HG02973 (cell line): ENCODE data around the gene TMEM248.
"Not testable (repeated sequence)": the region's sequence is repeated elsewhere in the genome, so short reads cannot be mapped to it uniquely, and the experiment has no call there.

Source experiments
- ATAC-seq: cut with Tn5 transposase; IDR thresholded peaks from one replicate; pipeline ENCODE4 v1.9.1; 2021; ENCODE audit warnings: moderate library complexity; ENCODE audit not compliant: unreplicated experiment

TMEM248 gene

DNA sequence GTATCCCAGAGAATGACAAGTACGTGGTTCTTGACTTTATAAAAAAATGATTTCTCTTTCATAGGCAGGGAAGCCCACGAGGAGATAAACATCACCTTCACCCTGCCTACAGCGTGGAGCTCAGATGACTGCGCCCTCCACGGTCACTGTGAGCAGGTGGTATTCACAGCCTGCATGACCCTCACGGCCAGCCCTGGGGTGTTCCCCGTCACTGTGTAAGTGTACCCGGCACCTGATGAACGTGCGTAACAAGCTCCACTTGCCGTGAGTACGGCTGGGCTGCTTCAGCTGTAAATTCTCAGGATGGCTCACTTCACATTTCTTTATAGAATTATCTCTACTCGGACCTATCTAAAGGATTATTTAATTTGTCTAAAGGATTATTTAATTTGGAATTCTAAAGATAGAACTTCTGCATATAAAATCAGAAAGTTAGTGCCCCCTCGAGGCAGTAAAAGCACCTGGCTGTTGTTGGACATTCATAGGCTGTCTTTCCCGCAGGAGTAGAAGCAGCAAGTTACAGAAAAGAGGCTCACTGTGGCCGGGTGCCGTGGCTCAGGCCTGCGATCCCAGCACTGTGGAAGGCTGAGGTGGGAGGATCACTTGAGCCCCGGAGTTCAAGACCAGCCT lies 27.6 kb downstream of the TMEM248 start:
- ATAC-seq = no peak

DNA sequence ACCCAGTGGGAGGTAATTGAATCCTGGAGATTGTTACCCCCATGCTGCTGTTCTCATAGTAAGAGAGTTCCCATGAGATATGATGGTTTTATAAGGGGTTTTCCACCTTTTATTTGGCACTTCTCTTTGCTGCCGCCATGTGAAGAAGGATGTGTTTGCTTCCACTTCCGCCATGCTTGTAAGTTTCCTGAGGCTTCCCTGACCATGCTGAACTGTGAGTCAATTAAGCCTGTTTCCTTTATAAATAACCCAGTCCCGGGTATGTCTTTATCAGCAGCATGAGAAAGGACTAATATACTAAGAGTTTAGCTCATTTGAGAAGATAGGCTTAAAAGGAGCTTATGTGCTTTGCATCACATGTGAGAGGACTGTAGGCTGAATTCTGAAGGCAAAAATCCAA lies 29.3 kb downstream of the TMEM248 start:
- ATAC-seq = no peak

DNA sequence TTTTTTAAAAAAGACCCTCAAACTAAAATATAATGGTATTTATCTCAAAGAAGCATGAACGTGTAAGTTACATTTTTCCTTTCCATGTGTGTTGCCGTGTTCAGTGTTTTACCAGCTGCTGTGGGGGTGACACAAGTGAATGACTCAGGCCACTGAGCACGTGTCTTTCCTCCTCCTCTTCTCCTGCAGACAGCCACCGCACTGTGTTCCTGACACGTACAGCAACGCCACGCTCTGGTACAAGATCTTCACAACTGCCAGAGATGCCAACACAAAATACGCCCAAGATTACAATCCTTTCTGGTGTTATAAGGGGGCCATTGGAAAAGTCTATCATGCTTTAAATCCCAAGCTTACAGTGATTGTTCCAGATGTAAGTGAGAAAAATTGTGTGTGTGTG lies 29.7 kb downstream of the TMEM248 start:
- ATAC-seq = no peak

DNA sequence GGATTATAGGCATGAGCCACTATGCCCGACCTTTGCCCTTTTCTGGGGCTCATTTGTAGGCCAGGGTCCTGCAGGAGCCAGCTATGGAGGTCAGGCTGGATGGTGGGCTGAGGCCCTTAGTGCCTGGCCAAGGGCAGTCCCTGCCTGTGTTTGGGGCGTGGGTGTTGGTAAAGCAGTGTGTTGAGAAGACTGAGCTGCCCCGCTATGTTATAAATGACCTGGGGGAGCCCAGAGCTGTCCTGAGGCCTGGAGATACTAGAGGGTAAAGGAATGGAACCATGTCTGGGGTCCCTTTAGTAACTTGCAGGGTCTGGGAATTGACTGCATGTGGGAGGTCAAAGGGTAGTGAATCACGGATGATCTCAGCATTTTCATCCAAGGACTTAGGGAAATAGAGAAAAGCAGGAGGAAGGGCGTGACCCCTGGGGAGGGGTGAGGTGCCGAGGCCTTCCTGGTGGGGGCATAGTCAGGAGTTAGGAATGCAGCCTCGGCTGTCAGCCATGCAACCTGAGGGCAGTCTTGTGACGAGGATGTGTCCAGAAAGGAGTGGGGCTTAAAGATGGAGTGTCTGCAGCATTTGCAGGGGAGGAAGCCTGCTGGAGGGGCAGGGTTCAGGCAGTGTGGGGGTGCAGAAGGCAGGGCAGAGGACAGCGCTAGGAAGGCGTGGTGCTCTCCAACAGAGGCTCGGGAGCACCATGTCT lies 31.5 kb downstream of the TMEM248 start:
- no peak for ATAC-seq

DNA sequence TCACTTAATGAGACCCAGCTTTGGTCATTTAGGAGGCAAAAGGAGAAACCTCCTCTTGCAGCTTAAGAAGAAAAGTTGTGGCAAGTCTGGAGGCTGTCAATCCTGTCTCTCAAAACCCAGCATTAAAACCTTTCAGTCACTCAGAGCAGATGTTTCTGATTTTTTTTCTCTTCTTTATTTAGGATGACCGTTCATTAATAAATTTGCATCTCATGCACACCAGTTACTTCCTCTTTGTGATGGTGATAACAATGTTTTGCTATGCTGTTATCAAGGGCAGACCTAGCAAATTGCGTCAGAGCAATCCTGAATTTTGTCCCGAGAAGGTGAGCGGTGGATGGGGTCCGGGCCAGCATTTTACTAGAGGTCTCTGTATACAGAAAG lies 32.0 kb downstream of the TMEM248 start:
- ATAC-seq = no peak

DNA sequence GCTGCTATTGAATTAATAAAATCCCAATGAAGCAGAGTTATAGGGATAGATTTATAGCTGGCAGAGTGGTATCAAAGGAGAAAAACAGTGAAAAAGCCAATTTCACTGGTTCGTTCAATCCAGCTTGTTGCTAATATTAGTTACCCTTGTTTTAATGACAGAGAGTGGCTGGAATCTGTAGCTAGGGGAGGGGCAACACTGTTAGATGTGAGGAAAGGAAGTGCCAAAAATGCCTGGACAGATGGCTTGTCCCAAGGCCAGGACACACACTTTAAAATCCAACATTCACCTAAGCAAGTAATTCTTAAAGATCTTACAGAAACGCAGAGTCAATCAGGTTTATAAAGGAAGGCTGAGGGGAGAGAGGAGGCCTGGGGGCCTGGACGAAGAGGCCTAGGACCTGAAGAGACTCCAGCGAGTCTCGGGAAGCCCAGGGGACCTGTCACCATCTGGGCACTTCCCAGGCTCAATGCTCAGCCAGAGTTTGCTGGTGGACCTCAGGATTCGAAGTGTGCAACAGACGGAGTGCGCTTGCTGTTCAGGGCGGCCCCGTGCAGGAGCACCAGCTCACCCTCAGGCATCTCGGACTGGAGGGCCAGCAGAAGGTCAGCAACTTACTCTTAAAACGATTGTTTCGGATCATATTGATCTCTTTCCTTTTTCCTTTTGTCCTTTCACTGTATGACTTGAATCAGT lies 36.7 kb downstream of the TMEM248 start:
- ATAC-seq = no peak

DNA sequence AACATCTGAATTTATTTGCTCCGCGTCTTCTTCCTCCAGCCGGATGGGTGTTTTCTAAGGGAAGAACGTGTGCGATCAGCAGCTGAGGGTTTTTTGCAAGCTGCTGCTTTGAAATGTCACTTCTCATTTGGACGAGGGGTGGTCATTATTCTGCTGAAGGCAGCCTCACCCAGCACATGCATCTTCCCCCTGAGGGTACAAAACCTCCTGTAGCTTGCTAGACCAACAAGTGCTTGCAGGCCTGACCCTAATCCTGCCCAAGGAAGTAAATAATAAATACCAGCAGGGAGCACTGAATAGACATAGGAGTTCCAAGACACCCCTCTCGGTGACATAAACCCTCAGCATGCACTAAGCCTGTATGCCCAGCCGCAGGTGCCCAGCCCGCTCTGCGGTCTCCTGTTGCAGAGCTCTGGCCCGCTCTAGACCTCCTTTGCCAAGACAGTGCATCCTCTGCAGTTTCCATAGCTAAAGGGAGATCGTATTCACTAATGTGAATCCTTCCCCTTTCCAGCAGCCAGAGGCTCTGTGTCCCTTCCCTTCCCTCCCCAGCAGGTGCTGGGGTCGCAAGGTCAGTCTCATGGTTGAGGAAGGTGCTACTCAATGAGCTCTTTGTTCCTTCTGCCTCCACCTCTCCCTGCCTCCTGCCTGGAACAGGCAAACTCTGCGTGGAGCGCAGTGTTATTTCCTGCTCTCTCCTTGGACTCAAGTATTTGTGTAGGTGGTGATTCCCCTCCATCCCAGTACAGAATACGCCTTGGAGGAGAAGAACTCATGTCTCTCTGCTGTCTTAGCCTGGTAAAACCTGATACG lies 37.7 kb downstream of the TMEM248 start:
- ATAC-seq = no peak

DNA sequence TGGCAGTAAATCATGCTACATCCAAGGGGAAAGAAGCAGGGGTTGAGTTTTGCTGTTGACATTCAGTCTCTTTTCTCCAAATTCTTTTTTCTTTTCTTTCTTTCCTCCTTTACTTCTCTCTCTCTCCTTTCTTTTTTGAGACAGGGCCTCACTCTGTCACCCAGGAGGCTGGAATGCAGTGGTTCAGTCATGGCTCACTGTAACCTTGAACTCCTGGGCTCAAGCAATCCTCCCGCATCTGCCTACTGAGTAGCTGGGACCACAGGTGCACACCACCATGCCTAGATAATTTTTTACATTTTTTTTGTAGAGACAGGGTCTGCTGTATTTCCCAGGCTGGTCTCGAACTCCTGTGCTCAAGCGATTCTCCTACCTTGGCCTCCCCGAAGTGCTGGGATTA lies 39.2 kb downstream of the TMEM248 start:
- ATAC-seq = no peak

DNA sequence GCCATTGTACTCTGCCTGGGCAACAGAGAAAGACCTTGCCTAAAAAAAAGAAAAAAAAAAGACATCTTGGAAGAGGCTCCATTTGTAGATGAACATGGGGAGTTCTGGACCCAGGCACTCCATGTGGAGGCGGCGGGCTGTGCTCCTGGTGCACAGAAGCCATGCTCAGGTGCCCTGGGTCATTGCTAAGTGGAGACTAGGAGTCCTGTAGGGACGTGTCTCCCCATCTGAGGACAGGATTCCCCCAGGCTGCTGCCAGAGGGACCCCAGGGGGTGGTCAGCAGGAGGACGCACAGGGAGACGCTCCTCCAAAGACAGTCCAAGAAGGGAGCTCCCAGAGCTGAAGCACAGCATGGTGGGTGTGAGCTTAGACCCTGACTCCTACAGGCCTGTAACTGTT lies 40.1 kb downstream of the TMEM248 start:
- no peak for ATAC-seq

DNA sequence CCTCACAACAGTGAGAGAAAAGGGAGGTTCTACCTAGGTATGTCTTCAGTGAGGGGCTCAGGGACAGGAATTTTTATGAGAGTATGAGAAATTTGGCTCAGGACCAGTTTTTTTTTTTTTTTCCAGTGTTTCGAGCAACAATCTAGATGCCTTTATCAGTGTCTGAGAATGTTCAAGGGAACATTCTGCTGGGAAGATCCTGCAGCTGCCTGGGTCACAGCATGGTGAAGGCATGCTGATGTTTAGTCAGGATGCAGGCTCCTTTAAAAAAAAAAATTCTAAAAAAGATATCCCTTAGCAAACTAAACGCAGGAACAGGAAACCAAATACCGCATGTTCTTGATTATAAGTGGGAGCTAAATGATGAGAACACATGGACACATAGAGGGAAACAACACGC lies 43.4 kb downstream of the TMEM248 start:
- no peak for ATAC-seq

DNA sequence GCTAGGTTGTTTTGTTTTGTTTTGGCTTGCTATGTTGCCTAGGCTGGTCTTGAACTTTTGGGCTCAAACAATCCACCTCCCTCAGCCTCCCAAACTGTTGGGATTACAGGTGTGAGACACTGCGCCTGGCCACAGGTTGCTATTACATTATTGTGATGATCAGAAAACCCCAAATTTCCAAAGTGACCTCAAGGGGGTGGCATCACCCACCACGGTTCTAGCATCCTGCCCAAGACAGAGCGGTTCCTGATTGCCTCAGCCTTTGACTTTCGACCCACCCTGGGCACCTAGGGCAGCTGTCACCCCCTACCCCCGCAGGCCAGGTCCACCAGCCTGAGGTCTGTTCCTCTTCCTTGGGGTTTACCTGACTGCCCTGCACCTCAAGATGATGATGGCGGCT lies 46.0 kb downstream of the TMEM248 start:
- ATAC-seq = no peak

DNA sequence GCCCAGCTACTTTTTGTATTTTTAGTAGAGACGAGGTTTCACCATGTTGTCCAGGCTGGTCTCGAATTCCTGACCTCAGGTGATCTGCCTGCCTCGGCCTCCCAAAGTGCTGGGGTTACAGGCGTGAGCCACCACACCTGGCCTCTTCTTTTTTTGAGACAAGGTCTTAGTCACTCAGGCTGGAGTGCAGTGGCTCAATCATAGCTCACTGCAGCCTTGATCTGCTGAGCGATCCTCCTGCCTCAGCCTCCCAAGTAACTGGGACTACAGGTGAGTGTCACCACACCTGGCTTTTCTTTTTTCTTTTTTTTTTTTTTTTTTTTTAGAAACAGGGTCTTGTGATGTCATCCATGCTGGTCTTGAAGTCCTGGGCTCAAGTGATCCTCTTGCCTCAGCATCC lies 48.0 kb downstream of the TMEM248 start:
- ATAC-seq = not testable (repeated sequence)

DNA sequence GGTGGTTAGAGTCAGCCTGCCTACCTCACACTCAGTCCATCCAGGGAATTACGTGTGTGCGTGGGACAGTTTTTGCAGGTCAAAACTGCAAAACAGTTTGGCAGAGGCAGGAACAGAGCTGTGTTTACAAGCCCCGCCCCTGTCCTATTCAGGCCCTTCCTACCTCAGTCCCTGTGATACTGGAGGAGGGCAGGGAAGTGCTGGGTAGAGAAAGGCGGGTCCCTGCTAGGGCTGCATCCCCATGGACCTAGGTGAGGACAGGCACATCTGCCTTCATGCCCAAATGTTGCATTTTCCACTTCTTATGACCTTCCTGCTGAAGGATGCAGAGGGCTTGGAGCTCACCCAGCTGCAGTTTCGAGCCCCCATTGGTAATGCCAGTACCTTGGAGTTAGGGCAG lies 49.3 kb downstream of the TMEM248 start:
- ATAC-seq = no peak

DNA sequence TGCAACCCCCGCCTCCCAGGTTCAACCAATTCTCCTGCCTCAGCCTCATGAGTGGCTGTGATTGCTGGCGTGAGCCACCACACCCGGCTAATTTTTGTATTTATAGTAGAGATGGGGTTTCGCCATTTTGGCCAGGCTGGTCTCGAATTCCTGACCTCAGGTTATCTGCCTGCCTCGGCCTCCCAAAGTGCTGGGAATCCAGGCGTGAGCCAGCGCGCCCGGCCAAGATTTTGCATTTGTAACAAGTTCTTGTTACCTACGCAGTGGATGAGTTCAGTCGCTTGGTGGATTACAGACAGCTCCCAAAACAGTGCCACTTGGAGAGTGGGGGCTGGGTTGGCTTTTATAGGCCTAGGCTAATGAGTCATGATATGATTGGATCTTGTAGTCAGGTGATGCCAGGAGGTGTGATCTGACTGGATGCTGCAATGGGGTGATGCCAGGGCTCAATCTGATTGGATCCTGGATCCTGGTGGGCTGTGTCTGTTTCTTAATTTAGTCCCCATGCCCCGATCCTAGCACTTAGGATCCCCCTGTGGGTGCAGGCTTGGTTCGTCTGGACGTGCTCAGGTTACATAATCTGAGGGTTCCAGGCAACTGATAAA lies 54.1 kb downstream of the TMEM248 start:
- no peak for ATAC-seq

DNA sequence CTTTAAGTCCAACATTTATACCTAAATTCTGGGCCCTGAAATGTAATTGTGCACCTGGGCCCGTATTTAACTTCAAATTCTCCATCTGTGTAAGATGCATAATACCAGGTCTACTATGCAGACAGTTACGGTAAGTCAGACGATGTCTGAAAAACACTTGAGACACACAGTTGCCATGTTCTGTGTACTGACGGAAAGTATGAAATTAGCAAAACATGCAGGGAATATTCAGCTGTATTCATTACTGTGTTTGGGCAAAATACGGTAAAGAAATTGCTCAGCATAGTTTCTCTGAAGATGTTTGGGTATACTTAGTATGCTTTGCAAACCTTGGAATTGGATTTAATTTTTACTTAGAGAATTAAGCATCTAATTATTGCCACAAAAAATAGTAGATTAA lies 57.3 kb downstream of the TMEM248 start:
- not testable (repeated sequence) for ATAC-seq

DNA sequence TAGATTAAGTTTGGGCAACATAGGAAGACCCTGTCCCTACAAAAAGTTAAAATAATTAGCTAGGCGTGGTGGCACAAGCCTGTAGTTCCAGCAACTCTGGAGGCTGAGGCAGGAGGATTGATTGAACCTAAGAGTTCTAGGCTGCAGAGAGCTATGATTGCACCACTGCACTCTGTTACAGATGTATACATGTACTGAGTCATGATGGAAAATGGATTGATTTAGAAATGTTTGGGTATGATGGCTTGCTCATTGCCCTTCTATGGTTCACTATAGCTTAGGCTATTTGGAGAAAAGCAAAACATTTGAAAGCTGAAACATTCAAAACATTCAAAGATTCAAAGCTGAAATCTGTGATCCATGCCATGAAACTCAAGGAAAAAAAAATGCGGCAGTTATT lies 58.0 kb downstream of the TMEM248 start:
- ATAC-seq = not testable (repeated sequence)

DNA sequence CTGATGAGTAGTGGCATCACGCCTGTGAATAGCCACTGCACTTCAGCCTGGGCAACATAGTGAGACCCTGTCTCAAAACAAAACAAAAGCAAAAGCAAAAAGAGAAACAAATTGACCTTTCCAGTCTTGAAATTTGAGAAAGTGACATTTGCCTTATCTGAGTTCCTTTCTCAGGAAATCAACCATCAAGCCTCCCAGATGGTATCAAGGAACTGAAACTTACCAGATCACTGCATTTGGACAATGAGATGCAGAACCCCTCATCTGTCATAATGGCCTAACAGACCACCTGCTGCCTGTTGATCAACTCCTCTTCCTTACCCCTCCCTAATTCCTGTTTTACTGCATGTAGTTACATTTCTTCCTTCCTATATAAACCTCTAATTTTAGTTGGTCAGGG lies 59.3 kb downstream of the TMEM248 start:
- ATAC-seq = not testable (repeated sequence)

DNA sequence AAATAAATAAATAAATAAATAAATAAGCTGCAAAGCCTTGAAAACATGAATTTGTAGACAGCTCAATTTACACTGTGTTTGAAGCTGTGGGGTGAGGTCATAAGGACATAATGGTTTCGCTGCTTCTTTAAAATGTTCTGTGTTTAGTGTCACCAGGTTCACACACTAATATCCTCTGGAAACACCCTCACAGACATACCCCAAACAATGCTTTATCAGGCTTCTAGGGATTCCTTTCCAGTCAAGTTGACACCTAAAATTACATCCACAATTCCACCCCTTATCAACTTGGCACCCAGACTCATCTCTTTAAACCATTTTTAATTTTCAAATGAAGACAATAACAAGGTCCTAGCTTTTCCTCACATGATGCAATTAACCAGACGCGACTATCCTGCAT lies 68.5 kb downstream of the TMEM248 start:
- ATAC-seq = not testable (repeated sequence)

DNA sequence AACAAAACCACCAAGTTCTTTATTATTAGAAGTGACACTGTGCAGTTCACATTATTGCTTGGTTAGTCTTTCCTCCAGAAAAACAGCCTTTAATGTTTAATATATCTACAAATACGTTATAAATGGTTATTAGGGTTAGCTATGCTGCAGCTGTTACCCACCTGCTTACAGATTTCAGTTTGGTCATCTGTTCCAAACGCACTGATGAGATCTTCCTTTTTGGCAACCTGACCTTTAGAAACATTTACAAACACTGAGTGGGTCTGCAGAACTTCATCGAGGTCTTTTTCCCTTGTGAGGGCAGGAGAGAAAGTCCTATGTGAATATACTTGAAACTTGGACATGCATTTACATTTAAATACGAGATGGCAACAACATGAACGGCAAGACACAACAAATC lies 73.0 kb downstream of the TMEM248 start:
- ATAC-seq = not testable (repeated sequence)

DNA sequence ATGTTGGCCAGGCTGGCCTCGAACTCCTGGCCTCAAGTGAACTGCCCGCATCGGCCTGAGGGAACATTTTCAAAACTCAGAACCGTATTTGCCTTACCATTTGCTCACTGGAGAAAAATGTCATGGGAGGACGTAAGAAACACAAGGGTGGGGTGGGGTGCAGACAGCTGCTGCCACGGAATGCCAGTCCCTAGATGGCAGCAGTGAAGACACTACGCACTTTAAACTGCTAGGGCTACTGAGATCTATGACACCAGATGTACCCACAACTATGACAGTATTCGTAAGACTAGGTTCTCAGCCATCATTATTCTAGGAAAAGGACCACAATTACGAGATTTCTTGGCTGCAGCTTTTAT lies 73.6 kb downstream of the TMEM248 start:
- peak; percentile 15 for ATAC-seq
